BLaER1 treated with 17β-estradiol and CSF1 and Interleukin-3, amounts not matched to agents 10 nM and 100 nM (cell line): ENCODE results near the gene ADAMTS18.
A peak's percentile ranks its signal among the peaks of the same experiment; 100 is the strongest.

Source experiments
- H3K27ac ChIP-seq, 11 experiments: shearing (Covaris generic); formaldehyde crosslinking; 2 replicates each; pipeline ENCODE4 v1.8.1; 2022
- H3K27me3 ChIP-seq, 11 experiments: shearing (Covaris generic); formaldehyde crosslinking; 2 replicates each; pipeline ENCODE4 v1.8.1; 2022
- H3K36me3 ChIP-seq, 11 experiments: shearing (Covaris generic); formaldehyde crosslinking; 2 replicates each; pipeline ENCODE4 v1.8.1; 2022
- H3K4me1 ChIP-seq, 10 experiments: shearing (Covaris generic); formaldehyde crosslinking; 2 replicates each; pipeline ENCODE4 v1.8.1; 2022
- H3K4me2 ChIP-seq, 11 experiments: shearing (Covaris generic); formaldehyde crosslinking; 2 replicates each; pipeline ENCODE4 v1.8.1; 2022
- H3K4me3 ChIP-seq, 10 experiments: shearing (Covaris generic); formaldehyde crosslinking; 2 replicates each; pipeline ENCODE4 v1.8.1; 2022
- H3K9ac ChIP-seq, 11 experiments: shearing (Covaris generic); formaldehyde crosslinking; 2 replicates each; pipeline ENCODE4 v1.8.1; 2022
- H3K9me3 ChIP-seq, 11 experiments: shearing (Covaris generic); formaldehyde crosslinking; replicated peaks in 1 of 11; 2 replicates each; pipeline ENCODE4 v1.8.1; 2022
- H4K20me1 ChIP-seq, 11 experiments: shearing (Covaris generic); formaldehyde crosslinking; 2 replicates each; pipeline ENCODE4 v1.8.1; 2022
- Cebpa-rat ChIP-seq, 11 experiments: shearing (Covaris generic); IDR thresholded peaks; 2 replicates each; pipeline ENCODE4 v1.8.1; 2022

ADAMTS18 gene

DNA sequence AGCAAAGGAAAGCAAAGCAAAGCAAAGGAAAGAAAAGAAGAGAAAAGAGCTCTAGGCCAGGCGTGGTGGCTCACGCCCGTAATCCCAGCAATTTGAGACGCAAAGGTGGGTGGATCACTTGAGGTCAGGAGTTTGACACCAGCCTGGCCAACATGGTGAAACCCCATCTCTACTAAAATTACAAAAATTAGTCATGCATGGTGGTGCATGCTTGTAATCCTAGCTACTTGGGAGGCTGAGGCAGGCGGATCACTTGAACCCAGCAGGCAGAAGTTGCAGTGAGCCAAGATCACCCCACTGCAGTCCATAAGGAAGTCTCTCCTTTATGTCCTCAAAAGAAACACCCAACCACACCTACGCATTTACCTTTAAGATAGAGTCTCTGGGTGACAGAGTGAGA, 70.1 kb downstream of the ADAMTS18 start:
- no peak overlapping the region for H3K27ac ChIP-seq
- no peaks in the 10 kb centered on the region for H3K27me3 ChIP-seq
- H3K36me3 ChIP-seq, result no peaks in the 10 kb centered on the region
- no peaks in the 10 kb centered on the region for H4K20me1 ChIP-seq
- no peak for TF ChIP-seq Cebpa-rat (IDR thresholded peaks at IDR 0.05)
- no peak overlapping the region for H3K9ac ChIP-seq
- no peak overlapping the region for H3K4me3 ChIP-seq
- no peaks in the 10 kb centered on the region for H3K9me3 ChIP-seq
- H3K4me2 ChIP-seq, result no peak overlapping the region
- H3K4me1 ChIP-seq, result no peaks in the 10 kb centered on the region

- Histone ChIP-seq H4K20me1 (no peaks in the 10 kb centered on the region), H3K27me3 (no peaks in the 10 kb centered on the region), H3K27ac (no peak overlapping the region), H3K9ac (no peak overlapping the region), H3K4me3 (no peak overlapping the region), H3K4me1 (no peaks in the 10 kb centered on the region), H3K9me3 (no peaks in the 10 kb centered on the region), H3K4me2 (no peak overlapping the region), H3K36me3 (no peaks in the 10 kb centered on the region)
- TF ChIP-seq Cebpa-rat (IDR thresholded peaks at IDR 0.05), result no peak
Measured at GRCh38 chr16:77359065-77359502, 75.8 kb downstream of the ADAMTS18 start.

GRCh38 chr16:77353587-77354263, 81.1 kb downstream of the ADAMTS18 start:
- H3K27me3 ChIP-seq, result no peaks in the 10 kb centered on the region
- no peaks in the 10 kb centered on the region for H3K9me3 ChIP-seq
- H3K9ac ChIP-seq, result no peak overlapping the region
- no peak overlapping the region for H3K4me3 ChIP-seq
- no peaks in the 10 kb centered on the region for H3K36me3 ChIP-seq
- no peak for TF ChIP-seq Cebpa-rat (IDR thresholded peaks at IDR 0.05)
- no peak overlapping the region for H3K27ac ChIP-seq
- no peaks in the 10 kb centered on the region for H3K4me1 ChIP-seq
- no peaks in the 10 kb centered on the region for H4K20me1 ChIP-seq
- no peak overlapping the region for H3K4me2 ChIP-seq

DNA sequence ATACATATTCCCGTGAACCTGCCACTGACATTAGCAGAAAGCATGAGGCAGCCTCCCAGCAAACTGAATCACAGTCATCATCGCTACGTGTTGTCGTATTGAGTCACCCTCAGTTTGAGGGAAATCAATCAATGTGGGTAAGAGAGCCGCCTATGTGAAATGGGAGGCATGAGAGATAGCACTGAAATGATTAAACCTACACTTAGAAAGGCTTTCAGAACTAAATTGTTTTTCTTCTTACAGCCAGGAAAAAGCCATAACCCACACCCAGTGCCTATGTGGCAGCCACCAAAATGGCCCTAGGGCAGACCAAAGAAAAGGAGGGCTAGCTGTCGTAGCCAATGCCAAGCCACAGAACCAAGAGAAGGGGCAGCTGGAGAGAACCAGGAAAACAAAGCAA, 90.5 kb downstream of the ADAMTS18 start:
- Histone ChIP-seq H4K20me1 (no peaks in the 10 kb centered on the region), H3K9ac (no peak overlapping the region), H3K36me3 (no peaks in the 10 kb centered on the region), H3K4me2 (no peak overlapping the region), H3K27ac (no peak overlapping the region), H3K9me3 (0 out of 22 replicates have a peak, but pooled peaks cover 0 to 5% (median 0%) of the 10 kb centered on the region in 11 experiments), H3K4me1 (no peaks in the 10 kb centered on the region), H3K27me3 (no peaks in the 10 kb centered on the region), H3K4me3 (no peak overlapping the region)
- TF ChIP-seq Cebpa-rat (IDR thresholded peaks at IDR 0.05), result no peak

GRCh38 chr16:77336637-77337036, 98.2 kb downstream of the ADAMTS18 start:
- no peak for TF ChIP-seq Cebpa-rat (IDR thresholded peaks at IDR 0.05)
- H3K9me3 ChIP-seq, result no peaks in the 10 kb centered on the region; a peak in 1 of 22 replicates
- peak overlapping the region in 1 of 11 experiments; percentile 13; a peak in 2 of 22 replicates for H3K4me2 ChIP-seq
- peaks cover 0 to 6% (median 0%) of the 10 kb centered on the region in 10 experiments; a peak in 2 of 20 replicates for H3K4me1 ChIP-seq
- H3K27me3 ChIP-seq, result no peaks in the 10 kb centered on the region
- no peaks in the 10 kb centered on the region for H3K36me3 ChIP-seq
- no peak overlapping the region for H3K9ac ChIP-seq
- H3K4me3 ChIP-seq, result no peak overlapping the region
- H3K27ac ChIP-seq, result no peak overlapping the region
- no peaks in the 10 kb centered on the region for H4K20me1 ChIP-seq

GRCh38 chr16:77335652-77336234, 99.1 kb downstream of the ADAMTS18 start:
- no peak overlapping the region for H3K4me2 ChIP-seq
- peaks cover 0 to 6% (median 0%) of the 10 kb centered on the region in 10 experiments; a peak in 2 of 20 replicates for H3K4me1 ChIP-seq
- no peak for TF ChIP-seq Cebpa-rat (IDR thresholded peaks at IDR 0.05)
- H3K27me3 ChIP-seq, result no peaks in the 10 kb centered on the region
- no peak overlapping the region for H3K9ac ChIP-seq
- no peaks in the 10 kb centered on the region; a peak in 1 of 22 replicates for H3K9me3 ChIP-seq
- H4K20me1 ChIP-seq, result no peaks in the 10 kb centered on the region
- no peaks in the 10 kb centered on the region for H3K36me3 ChIP-seq
- H3K4me3 ChIP-seq, result no peak overlapping the region
- H3K27ac ChIP-seq, result no peak overlapping the region

DNA sequence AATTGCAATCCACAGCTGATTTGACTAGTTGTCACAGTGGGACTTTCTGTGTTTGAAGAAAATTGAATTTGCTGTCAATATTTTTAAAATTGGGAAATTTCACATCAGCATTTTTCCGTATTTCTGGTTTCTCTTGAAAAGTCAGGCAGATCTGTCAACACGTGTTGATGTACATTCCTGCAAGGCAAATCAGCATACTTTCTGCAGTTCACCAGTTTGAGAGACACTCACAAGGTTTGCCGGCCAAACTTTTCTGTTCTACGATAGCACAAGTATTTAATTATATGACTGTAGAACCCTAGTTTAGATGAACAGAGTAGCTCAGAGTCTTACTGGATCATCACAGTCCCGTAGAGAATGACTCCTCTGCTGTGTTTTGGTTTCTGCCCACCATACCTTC, 102.0 kb downstream of the ADAMTS18 start:
- no peak overlapping the region for H3K4me2 ChIP-seq
- H3K9me3 ChIP-seq, result no peaks in the 10 kb centered on the region; a peak in 1 of 22 replicates
- no peaks in the 10 kb centered on the region for H3K27me3 ChIP-seq
- no peaks in the 10 kb centered on the region for H3K36me3 ChIP-seq
- H4K20me1 ChIP-seq, result no peaks in the 10 kb centered on the region
- H3K4me3 ChIP-seq, result no peak overlapping the region
- H3K4me1 ChIP-seq, result peaks cover 0 to 8% (median 0%) of the 10 kb centered on the region in 10 experiments; a peak in 4 of 20 replicates
- no peak for TF ChIP-seq Cebpa-rat (IDR thresholded peaks at IDR 0.05)
- H3K27ac ChIP-seq, result no peak overlapping the region
- H3K9ac ChIP-seq, result no peak overlapping the region

DNA sequence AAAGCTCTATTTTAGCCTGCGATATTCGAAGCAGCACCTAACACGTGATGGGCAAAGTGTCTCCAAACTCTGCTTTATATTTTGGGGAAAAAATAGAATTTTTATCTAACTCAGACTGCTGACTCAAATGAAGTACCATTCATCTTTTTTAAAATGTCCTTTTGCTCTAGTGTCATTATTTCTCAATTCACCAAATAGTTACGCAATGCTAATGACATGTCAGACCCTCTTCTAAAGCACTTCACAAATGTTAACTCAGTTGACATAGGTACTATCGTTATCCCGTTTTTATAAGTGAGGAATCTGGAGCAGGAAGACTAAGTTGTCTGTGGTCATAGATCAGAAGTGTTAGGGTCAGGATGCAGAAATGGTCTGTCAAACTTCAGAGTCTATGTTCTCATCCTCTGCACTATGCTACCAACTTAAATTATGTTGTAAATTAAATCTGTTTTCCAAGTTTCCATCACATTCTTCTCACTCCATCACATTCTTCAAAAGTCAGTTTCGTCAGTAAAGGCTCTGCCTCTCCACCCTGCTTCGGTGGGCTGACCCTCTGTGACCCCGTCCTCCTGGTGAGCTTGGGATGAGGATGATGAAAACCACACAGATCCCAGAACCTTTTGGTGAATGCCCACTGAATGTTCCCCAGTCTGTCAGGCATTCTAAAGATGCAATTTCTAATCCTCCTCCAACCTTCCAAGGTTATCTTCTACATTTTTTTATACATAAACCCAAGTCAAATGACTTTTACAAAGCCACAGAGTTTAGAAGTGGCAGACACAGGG, 102.8 kb downstream of the ADAMTS18 start:
- TF ChIP-seq Cebpa-rat (IDR thresholded peaks at IDR 0.05), result peak in 6 of 11 experiments; percentile 13 to 78 (median 58); a peak in 7 of 22 replicates
- H3K4me1 ChIP-seq, result peaks cover 0 to 8% (median 0%) of the 10 kb centered on the region in 10 experiments; a peak in 4 of 20 replicates

DNA sequence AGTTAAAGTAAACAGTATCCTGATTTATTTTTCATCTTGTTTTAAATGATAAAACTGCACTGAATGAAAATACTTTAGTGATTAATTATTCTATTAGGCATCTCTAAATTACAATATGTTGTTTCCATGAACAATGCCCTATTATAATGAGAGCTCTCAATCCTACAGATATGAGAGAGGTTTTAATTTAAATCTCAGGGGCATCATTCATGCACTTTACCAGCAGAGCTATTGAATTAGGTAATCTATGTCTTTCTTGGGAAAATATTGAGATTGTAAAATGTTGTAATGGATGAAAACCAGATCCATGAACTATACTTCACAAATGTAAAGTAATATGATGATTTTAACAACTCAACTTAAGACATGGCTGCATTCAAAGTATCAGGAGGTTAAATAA, 103.8 kb downstream of the ADAMTS18 start:
- no peaks in the 10 kb centered on the region for H3K36me3 ChIP-seq
- H3K27ac ChIP-seq, result no peak overlapping the region
- H3K9ac ChIP-seq, result no peak overlapping the region
- H3K9me3 ChIP-seq, result no peaks in the 10 kb centered on the region; a peak in 1 of 22 replicates
- peaks cover 0 to 5% (median 0%) of the 10 kb centered on the region in 10 experiments; a peak in 2 of 20 replicates for H3K4me1 ChIP-seq
- no peak overlapping the region for H3K4me2 ChIP-seq
- H3K27me3 ChIP-seq, result no peaks in the 10 kb centered on the region
- H4K20me1 ChIP-seq, result no peaks in the 10 kb centered on the region
- H3K4me3 ChIP-seq, result no peak overlapping the region
- TF ChIP-seq Cebpa-rat (IDR thresholded peaks at IDR 0.05), result no peak

More for the DNA sequence above, 102.8 kb downstream of the ADAMTS18 start:
- Histone ChIP-seq H3K36me3 (no peaks in the 10 kb centered on the region), H3K4me3 (no peak overlapping the region), H4K20me1 (no peaks in the 10 kb centered on the region), H3K27ac (no peak overlapping the region), H3K4me2 (no peak overlapping the region), H3K27me3 (no peaks in the 10 kb centered on the region), H3K9me3 (no peaks in the 10 kb centered on the region; a peak in 1 of 22 replicates), H3K9ac (no peak overlapping the region)
